Body of pancreas (tissue), 4 donors: Measurements from ENCODE around the gene BMP4. TPM values are rescaled to one million over a fixed set of nuclear protein-coding genes. Genes with fewer than 3 reads are reported as not detected.
A peak's percentile ranks its signal among the peaks of the same experiment; 100 is the strongest.

Experiments used
- ATAC-seq: fragments of 150-250 bp; one replicate; pipeline ENCODE4 v1.9.1; 2016
- DNase-seq, 4 donors: peaks; one replicate each; pipeline ENCODE4 v3.0.0-alpha.2; 2019
- H3K27ac ChIP-seq, 4 donors: fragments of 200-600 bp; sonication (generic); 1 replicate in 3 of 4; 2 replicates in 1 of 4; pipeline versions ENCODE4 v1.5.1 to v1.6.1; 2016 to 2019; ENCODE audit warnings: mild to moderate bottlenecking in 1 of 4, mixed read lengths in 1 of 4, moderate library complexity in 1 of 4
- H3K27me3 ChIP-seq, 2 donors: fragments of 200-600 bp; sonication (generic); one replicate each; pipeline ENCODE4 v1.6.0; 2016; ENCODE audit warnings: mild to moderate bottlenecking in 1 of 2
- H3K36me3 ChIP-seq, 2 donors: fragments of 200-600 bp; sonication (generic); replicated peaks in 1 of 2; 2 replicates each; pipeline ENCODE4 v1.5.1; 2016; ENCODE audit warnings: low read depth in 2 of 2; ENCODE audit not compliant: insufficient read depth in 1 of 2
- H3K4me1 ChIP-seq: fragments of 200-600 bp; sonication (generic); one replicate; pipeline ENCODE4 v1.6.0; 2016
- H3K4me3 ChIP-seq, 2 donors: fragments of 200-600 bp; sonication (generic); 1 replicate in 1 of 2; 2 replicates in 1 of 2; pipeline ENCODE4 v1.5.1; 2016 to 2019
- H3K9me3 ChIP-seq, 3 donors: fragments of 200-600 bp; sonication (generic); 1 replicate in 2 of 3; 2 replicates in 1 of 3; pipeline ENCODE4 v1.5.1; 2016
- POLR2A ChIP-seq, 3 donors: fragments of 450-650 bp; IDR thresholded peaks; one replicate each; pipeline ENCODE4 v1.6.1; 2016; ENCODE audit warnings: antibody characterized with exemption in 3 of 3, mild to moderate bottlenecking in 2 of 3
- WGBS, 2 donors: methylation state at CpG; one replicate each; pipeline ENCODE4 v1.1.5; 2017; 5-methylcytosine and 5-hydroxymethylcytosine counted together
- intact Hi-C: fragments of 100-400 bp; cut with DNase I; formaldehyde crosslinking; loops from one replicate; pipeline ENCODE4 v1.15.1; 2023
- total RNA-seq, 2 donors: library from RNA; depleted of rRNA; stranded (reverse); fragments of >200 nt; gene quantifications; one replicate each; pipeline ENCODE4 v1.1.0, GENCODE V29; 2016
- TF ChIP-seq, protein P1 (sequence below), 7 experiments: fragments of 450-650 bp in 4 of 7; fragments of 200-600 bp in 3 of 7; sonication (generic) in 3 of 7; IDR thresholded peaks; one replicate each; pipeline ENCODE4 v1.5.1; 2016 to 2019; ENCODE audit warnings: antibody characterized with exemption in 7 of 7

BMP4 gene
- total RNA-seq, 2 donors from 2014 or later, result 5.9 to 8.3 TPM

GRCh38 chr14:53954551-53955228 lies 1.9 kb downstream of the BMP4 start:
- Histone ChIP-seq H3K9me3 (no peaks in the 10 kb centered on the region), H3K4me3 (peak overlapping the region in 1 of 2 donors; percentile 3), H3K4me1 (peaks cover 48% of the 10 kb centered on the region), H3K27me3 (peaks cover 0 to 18% of the 10 kb centered on the region in 2 donors), H3K27ac (no peak overlapping the region), H3K36me3 (no peaks in the 10 kb centered on the region)
- ATAC-seq (no peak), DNase-seq (peak in 2 of 4 donors; percentile 8 to 16)
- TF ChIP-seq POLR2A (IDR thresholded peaks at IDR 0.05), result no peak
- TF ChIP-seq, protein P1, sequence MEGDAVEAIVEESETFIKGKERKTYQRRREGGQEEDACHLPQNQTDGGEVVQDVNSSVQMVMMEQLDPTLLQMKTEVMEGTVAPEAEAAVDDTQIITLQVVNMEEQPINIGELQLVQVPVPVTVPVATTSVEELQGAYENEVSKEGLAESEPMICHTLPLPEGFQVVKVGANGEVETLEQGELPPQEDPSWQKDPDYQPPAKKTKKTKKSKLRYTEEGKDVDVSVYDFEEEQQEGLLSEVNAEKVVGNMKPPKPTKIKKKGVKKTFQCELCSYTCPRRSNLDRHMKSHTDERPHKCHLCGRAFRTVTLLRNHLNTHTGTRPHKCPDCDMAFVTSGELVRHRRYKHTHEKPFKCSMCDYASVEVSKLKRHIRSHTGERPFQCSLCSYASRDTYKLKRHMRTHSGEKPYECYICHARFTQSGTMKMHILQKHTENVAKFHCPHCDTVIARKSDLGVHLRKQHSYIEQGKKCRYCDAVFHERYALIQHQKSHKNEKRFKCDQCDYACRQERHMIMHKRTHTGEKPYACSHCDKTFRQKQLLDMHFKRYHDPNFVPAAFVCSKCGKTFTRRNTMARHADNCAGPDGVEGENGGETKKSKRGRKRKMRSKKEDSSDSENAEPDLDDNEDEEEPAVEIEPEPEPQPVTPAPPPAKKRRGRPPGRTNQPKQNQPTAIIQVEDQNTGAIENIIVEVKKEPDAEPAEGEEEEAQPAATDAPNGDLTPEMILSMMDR (IDR thresholded peaks at IDR 0.05), result peak in 1 of 7 experiments; percentile 5
- intact Hi-C loops, result no loop called here
- 2% methylated on average over 48 to 53 of the region's 53 CpGs for WGBS, 2 donors

DNA sequence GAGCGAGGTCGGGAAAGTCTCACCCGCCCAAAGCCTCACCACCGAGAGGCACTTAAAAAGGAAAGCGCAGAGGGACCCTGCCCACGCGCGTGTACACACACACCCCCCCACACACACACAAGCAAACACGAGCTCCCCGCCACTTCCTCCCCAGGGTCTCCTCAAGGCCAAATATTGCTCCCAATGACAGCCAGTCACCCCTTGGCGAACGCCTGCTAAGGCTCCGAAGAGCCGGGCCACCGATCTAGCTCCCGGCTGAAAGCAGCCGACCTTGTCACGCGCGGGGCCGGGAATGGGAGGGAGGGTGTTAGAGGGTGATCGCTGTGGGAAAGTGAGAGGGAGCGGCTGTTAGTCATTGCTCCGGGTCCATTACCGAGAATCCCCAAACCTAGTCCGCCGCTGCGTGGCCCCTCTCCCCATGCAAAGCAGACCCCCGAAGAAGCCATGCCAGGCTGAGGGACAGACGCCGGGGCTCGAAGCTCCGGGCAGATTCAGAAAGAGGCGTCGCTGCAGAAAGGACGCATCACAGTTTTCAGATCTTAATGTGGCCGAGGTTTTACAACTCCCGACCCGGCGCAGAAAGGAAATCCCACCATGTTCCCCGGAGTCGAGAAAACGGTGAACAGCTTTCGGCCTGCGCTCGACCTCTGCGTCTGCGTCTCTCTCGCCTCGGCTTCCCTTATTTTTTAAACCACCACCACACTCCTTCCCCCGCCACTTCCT lies 2.6 kb downstream of the BMP4 start:
- TF ChIP-seq, protein P1 (IDR thresholded peaks at IDR 0.05), result no peak
- TF ChIP-seq POLR2A (IDR thresholded peaks at IDR 0.05), result no peak
- peak overlapping the region; percentile 17 to 74 (median 60) for H3K27ac ChIP-seq
- ATAC-seq, result peak; percentile 36
- H3K4me1 ChIP-seq, result peaks cover 48% of the 10 kb centered on the region
- no peaks in the 10 kb centered on the region for H3K36me3 ChIP-seq
- intact Hi-C loops, result no loop called here
- H3K27me3 ChIP-seq, result peaks cover 0 to 18% of the 10 kb centered on the region in 2 donors
- WGBS, 2 donors, result 0 to 1% methylated on average over 18 to 49 of the region's 51 CpGs
- DNase-seq, result peak; percentile 31 to 44 (median 40)
- peak overlapping the region; percentile 33 to 36 for H3K4me3 ChIP-seq
- H3K9me3 ChIP-seq, result no peaks in the 10 kb centered on the region

- Histone ChIP-seq H3K27me3 (peaks cover 0 to 18% of the 10 kb centered on the region in 2 donors), H3K27ac (peak overlapping the region; percentile 17 to 74 (median 60)), H3K4me1 (peaks cover 48% of the 10 kb centered on the region), H3K4me3 (peak overlapping the region; percentile 33 to 36), H3K9me3 (no peaks in the 10 kb centered on the region), H3K36me3 (no peaks in the 10 kb centered on the region)
- DNase-seq (peak; percentile 63 to 79 (median 76)), ATAC-seq (peak; percentile 80)
- intact Hi-C loops, result no loop called here
- 1 to 2% methylated on average over 18 to 69 of the region's 72 CpGs for WGBS, 2 donors
- TF ChIP-seq, protein P1 (IDR thresholded peaks at IDR 0.05), result no peak
- TF ChIP-seq POLR2A (IDR thresholded peaks at IDR 0.05), result peak; percentile 37 to 68 (median 56)
Observed at GRCh38 chr14:53953002-53953827, 3.4 kb downstream of the BMP4 start.

DNA sequence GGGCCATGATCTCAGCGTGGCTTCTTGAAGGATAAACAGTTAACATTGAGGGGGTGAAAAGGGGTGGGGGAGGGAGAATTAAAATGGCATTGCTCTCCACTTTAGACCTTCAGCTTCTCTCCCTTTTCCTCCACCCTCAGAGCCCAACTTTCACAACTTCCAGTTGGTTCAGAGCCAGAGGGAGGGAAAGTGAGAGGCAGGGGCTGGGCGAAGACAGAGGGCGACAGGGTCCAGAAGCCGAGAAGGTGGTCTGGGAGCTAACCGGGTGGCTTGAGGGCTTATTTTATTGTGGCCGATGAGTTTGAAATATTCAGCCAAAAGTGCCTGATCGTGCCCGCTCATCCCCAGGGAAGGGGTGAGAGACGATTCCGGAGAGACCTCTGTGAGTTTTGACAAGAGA lies 4.1 kb downstream of the BMP4 start:
- DNase-seq, result no peak
- intact Hi-C loops, result no loop called here
- H3K27me3 ChIP-seq, result peaks cover 0 to 18% of the 10 kb centered on the region in 2 donors

More for the DNA sequence above, 4.1 kb downstream of the BMP4 start:
- no peaks in the 10 kb centered on the region for H3K9me3 ChIP-seq
- H3K36me3 ChIP-seq, result no peaks in the 10 kb centered on the region
- H3K4me3 ChIP-seq, result peak overlapping the region; percentile 17 to 33
- WGBS, 2 donors, result 9 to 14% methylated on average over 10 of the region's 10 CpGs
- no peak for ATAC-seq
- peaks cover 48% of the 10 kb centered on the region for H3K4me1 ChIP-seq
- peak overlapping the region in 3 of 4 donors; percentile 37 to 74 (median 60) for H3K27ac ChIP-seq
- TF ChIP-seq POLR2A (IDR thresholded peaks at IDR 0.05), result no peak
- TF ChIP-seq, protein P1 (IDR thresholded peaks at IDR 0.05), result no peak
